GM21723 (cell line): ENCODE data around the gene MARCHF7.

Source experiments
- ATAC-seq: cut with Tn5 transposase; IDR thresholded peaks from one replicate; pipeline ENCODE4 v1.9.1; 2021; ENCODE audit warnings: mild to moderate bottlenecking, moderate library complexity; ENCODE audit not compliant: unreplicated experiment

Gene MARCHF7

GRCh38 chr2:159760326-159760725 is 48.0 kb downstream of the MARCHF7 start:
- ATAC-seq, result no peak

GRCh38 chr2:159762075-159762474 is 49.8 kb downstream of the MARCHF7 start:
- ATAC-seq, result no peak
